Measurements from ENCODE around the gene CHRNB2. TPM values are rescaled to one million over a fixed set of nuclear protein-coding genes. Genes with fewer than 3 reads are reported as not detected.

CHRNB2 gene
- total RNA-seq, 4 donors from 2014 or later, result 0.08 to 0.52 (median 0.26) TPM

- no peak for TF ChIP-seq POLR2A (IDR thresholded peaks at IDR 0.05)
- intact Hi-C loops (cut with DNase I; ENCODE audit: low total_unique reads), result no loop called here
- 23 to 25% methylated on average over 4 of the region's 4 CpGs for WGBS, 2 donors
- H3K4me3 ChIP-seq (ENCODE audit: low read depth, poor library complexity, severe bottlenecking), result no peak overlapping the region
- no peak for DNase-seq (ENCODE audit: low spot score in 2 of 2)
Measured at GRCh38 chr1:154556422-154556821, 11.2 kb upstream of the CHRNB2 start.

- 6 to 8% methylated on average over 7 of the region's 7 CpGs for WGBS, 2 donors
- intact Hi-C loops (cut with DNase I; ENCODE audit: low total_unique reads), result no loop called here
- TF ChIP-seq CTCF (IDR thresholded peaks at IDR 0.05) (no peak), POLR2A (IDR thresholded peaks at IDR 0.05) (no peak)
- H3K4me3 ChIP-seq (ENCODE audit: low read depth, poor library complexity, severe bottlenecking), result peak overlapping the region; percentile 84
- no peak for DNase-seq (ENCODE audit: low spot score in 2 of 2)
Measured at GRCh38 chr1:154557248-154557938, 10.2 kb upstream of the CHRNB2 start.

GRCh38 chr1:154557939-154558719 is 9.4 kb upstream of the CHRNB2 start, which contains the start of gene UBE2Q1:
TSS of gene UBE2Q1 (minus strand) at chr1:154558662. CDS start at chr1:154558553, 109 bp downstream.
- H3K4me3 ChIP-seq (ENCODE audit: low read depth, poor library complexity, severe bottlenecking), result peak within 1 kb of the TSS; percentile 84
- intact Hi-C loops (cut with DNase I; ENCODE audit: low total_unique reads), result no loop called here
- peak; percentile 36 to 92 for DNase-seq (ENCODE audit: low spot score in 2 of 2)
- 0 to 1% methylated on average over 14 to 30 of the region's 69 CpGs for WGBS, 2 donors
- TF ChIP-seq POLR2A (IDR thresholded peaks at IDR 0.05) (no peak), CTCF (IDR thresholded peaks at IDR 0.05) (no peak)

GRCh38 chr1:154558720-154559465 is 8.7 kb upstream of the CHRNB2 start:
- peak; percentile 99 to 100 for DNase-seq (ENCODE audit: low spot score in 2 of 2)
- intact Hi-C loops (cut with DNase I; ENCODE audit: low total_unique reads), result no loop called here
- peak overlapping the region; percentile 29 for H3K4me3 ChIP-seq (ENCODE audit: low read depth, poor library complexity, severe bottlenecking)
- TF ChIP-seq CTCF (IDR thresholded peaks at IDR 0.05) (peak in 1 of 3 donors; percentile 10), POLR2A (IDR thresholded peaks at IDR 0.05) (no peak)
- WGBS, 2 donors, result 0% methylated on average over 42 to 50 of the region's 57 CpGs

GRCh38 chr1:154559466-154560044 is 8.0 kb upstream of the CHRNB2 start:
- no peak for TF ChIP-seq POLR2A (IDR thresholded peaks at IDR 0.05)
- peak in 1 of 3 donors; percentile 64 for TF ChIP-seq CTCF (IDR thresholded peaks at IDR 0.05)
- intact Hi-C loops (cut with DNase I; ENCODE audit: low total_unique reads), result loop anchor here (10.0 kb wide), 1 partner anchor 315 kb away; the partner anchor contains the start of gene KCNN3
- WGBS, 2 donors, result 8 to 10% methylated on average over 13 of the region's 13 CpGs
- peak; percentile 85 to 96 for DNase-seq (ENCODE audit: low spot score in 2 of 2)
- H3K4me3 ChIP-seq (ENCODE audit: low read depth, poor library complexity, severe bottlenecking), result no peak overlapping the region

All from lower leg skin (tissue), 4 donors.